ENCODE measurements around the gene ACOT7. TPM values are rescaled to one million over a fixed set of nuclear protein-coding genes. Genes with fewer than 3 reads are reported as not detected.
"Not testable (repeated sequence)": the region's sequence is repeated elsewhere in the genome, so short reads cannot be mapped to it uniquely, and the experiment has no call there.

ACOT7 gene
- total RNA-seq (22.2 TPM), polyA plus RNA-seq (14.2 TPM)
- long read RNA-seq, donor 1, partial matches to known transcripts: 0 of 4 reads
- long read RNA-seq, donor 1, other reads (novel, unspliced or antisense): 0 of 4 reads
- long read RNA-seq, donor 2, transcript ACOT7-210 (9 exons, 1,403 nt): major isoform, 31 of 33 reads
- long read RNA-seq, donor 2, partial matches to known transcripts: 0 of 33 reads
- long read RNA-seq, donor 2, other reads (novel, unspliced or antisense): 0 of 33 reads
- long read RNA-seq, donor 3, transcript ACOT7-210 (9 exons, 1,403 nt): major isoform, 17 of 19 reads
- long read RNA-seq, donor 3, partial matches to known transcripts: 0 of 19 reads
- long read RNA-seq, donor 3, other reads (novel, unspliced or antisense): 0 of 19 reads
- long read RNA-seq, donor 4, transcript ACOT7-210 (9 exons, 1,403 nt): major isoform, 10 of 10 reads
- long read RNA-seq, donor 4, partial matches to known transcripts: 0 of 10 reads
- long read RNA-seq, donor 4, other reads (novel, unspliced or antisense): 0 of 10 reads
- long read RNA-seq, donor 5, transcript ACOT7-210 (9 exons, 1,403 nt): major isoform, 25 of 36 reads
- long read RNA-seq, donor 5, partial matches to known transcripts: 7 of 36 reads
- long read RNA-seq, donor 5, other reads (novel, unspliced or antisense): 0 of 36 reads
- long read RNA-seq, donor 6, transcript ACOT7-210 (9 exons, 1,403 nt): major isoform, 12 of 14 reads
- long read RNA-seq, donor 6, partial matches to known transcripts: 0 of 14 reads
- long read RNA-seq, donor 6, other reads (novel, unspliced or antisense): 0 of 14 reads
- long read RNA-seq, donor 7, transcript ACOT7-210 (9 exons, 1,403 nt): major isoform, 15 of 15 reads
- long read RNA-seq, donor 7, partial matches to known transcripts: 0 of 15 reads
- long read RNA-seq, donor 7, other reads (novel, unspliced or antisense): 0 of 15 reads
- long read RNA-seq, donor 8, transcript ACOT7-210 (9 exons, 1,403 nt): major isoform, 9 of 9 reads
- long read RNA-seq, donor 8, partial matches to known transcripts: 0 of 9 reads
- long read RNA-seq, donor 8, other reads (novel, unspliced or antisense): 0 of 9 reads
- long read RNA-seq, donor 9, transcript ACOT7-210 (9 exons, 1,403 nt): major isoform, 11 of 13 reads
- long read RNA-seq, donor 9, partial matches to known transcripts: 0 of 13 reads
- long read RNA-seq, donor 9, other reads (novel, unspliced or antisense): 0 of 13 reads
- long read RNA-seq, donor 10, transcript ACOT7-210 (9 exons, 1,403 nt): major isoform, 23 of 23 reads
- long read RNA-seq, donor 10, partial matches to known transcripts: 0 of 23 reads
- long read RNA-seq, donor 10, other reads (novel, unspliced or antisense): 0 of 23 reads

GRCh38 chr1:6393400-6394187 lies at the start of gene ACOT7:
ACOT7 (minus strand) TSS chr1:6393767; CDS start chr1:6393399, 368 bp downstream.
- under 1% methylated on average over 87 of the region's 87 CpGs for WGBS

GRCh38 chr1:6441586-6441985 lies 48.0 kb upstream of the ACOT7 start:
- Histone ChIP-seq H3K4me1 (ENCODE audit: control insufficient read depth in 2 of 2, insufficient read depth in 2 of 2, low read length in 2 of 2) (no peaks in the 10 kb centered on the region), H3K27ac (ENCODE audit: low read depth in 1 of 2, low read length in 1 of 2) (no peak overlapping the region), H3K9me3 (ENCODE audit: control insufficient read depth in 2 of 2, insufficient read depth in 1 of 2, low read length in 1 of 2) (no peaks in the 10 kb centered on the region), H3K36me3 (ENCODE audit: control insufficient read depth in 2 of 2, insufficient read depth in 2 of 2, low read length in 1 of 2) (no peaks in the 10 kb centered on the region), H3K27me3 (ENCODE audit: control insufficient read depth in 2 of 2, insufficient read depth in 1 of 2, low read length in 1 of 2) (peaks cover 32 to 80% of the 10 kb centered on the region in 2 donors), H3K4me3 (ENCODE audit: low read length in 2 of 2) (no peak overlapping the region)
- 79% methylated on average over 7 of the region's 7 CpGs for WGBS
- DNase-seq (ENCODE audit: low read depth in 6 of 9, low spot score in 9 of 9): no peak

More at GRCh38 chr1:6393400-6394187, at the start of gene ACOT7:
- no peaks in the 10 kb centered on the region for H3K9me3 ChIP-seq (ENCODE audit: control insufficient read depth in 2 of 2, insufficient read depth in 1 of 2, low read length in 1 of 2)
- H3K27ac ChIP-seq (ENCODE audit: low read depth in 1 of 2, low read length in 1 of 2): peak within 1 kb of the TSS; percentile 83 to 98
- H3K4me1 ChIP-seq (ENCODE audit: control insufficient read depth in 2 of 2, insufficient read depth in 2 of 2, low read length in 2 of 2): peaks cover 11 to 19% of the 10 kb centered on the region in 2 donors
- no peaks in the 10 kb centered on the region for H3K36me3 ChIP-seq (ENCODE audit: control insufficient read depth in 2 of 2, insufficient read depth in 2 of 2, low read length in 1 of 2)
- H3K4me3 ChIP-seq (ENCODE audit: low read length in 2 of 2): peak within 1 kb of the TSS; percentile 38 to 67
- no peaks in the 10 kb centered on the region for H3K27me3 ChIP-seq (ENCODE audit: control insufficient read depth in 2 of 2, insufficient read depth in 1 of 2, low read length in 1 of 2)
- DNase-seq (ENCODE audit: low read depth in 6 of 9, low spot score in 9 of 9): peak; percentile 53 to 94 (median 85)

- peaks cover 25 to 75% of the 10 kb centered on the region in 2 donors for H3K27me3 ChIP-seq (ENCODE audit: control insufficient read depth in 2 of 2, insufficient read depth in 1 of 2, low read length in 1 of 2)
- H3K4me1 ChIP-seq (ENCODE audit: control insufficient read depth in 2 of 2, insufficient read depth in 2 of 2, low read length in 2 of 2): no peaks in the 10 kb centered on the region
- WGBS: 7% methylated on average over 101 of the region's 101 CpGs
- H3K27ac ChIP-seq (ENCODE audit: low read depth in 1 of 2, low read length in 1 of 2): no peak overlapping the region
- peak overlapping the region in 1 of 2 donors; percentile 32 for H3K4me3 ChIP-seq (ENCODE audit: low read length in 2 of 2)
- H3K9me3 ChIP-seq (ENCODE audit: control insufficient read depth in 2 of 2, insufficient read depth in 1 of 2, low read length in 1 of 2): no peaks in the 10 kb centered on the region
- no peaks in the 10 kb centered on the region for H3K36me3 ChIP-seq (ENCODE audit: control insufficient read depth in 2 of 2, insufficient read depth in 2 of 2, low read length in 1 of 2)
- peak in 3 of 9 donors; percentile 27 to 54 (median 33) for DNase-seq (ENCODE audit: low read depth in 6 of 9, low spot score in 9 of 9)
These were observed 46.9 kb upstream of the ACOT7 start for GRCh38 chr1:6440198-6441126.

- no peaks in the 10 kb centered on the region for H3K9me3 ChIP-seq (ENCODE audit: control insufficient read depth in 2 of 2, insufficient read depth in 1 of 2, low read length in 1 of 2)
- no peaks in the 10 kb centered on the region for H3K36me3 ChIP-seq (ENCODE audit: control insufficient read depth in 2 of 2, insufficient read depth in 2 of 2, low read length in 1 of 2)
- H3K4me3 ChIP-seq (ENCODE audit: low read length in 2 of 2): no peak overlapping the region
- no peak overlapping the region for H3K27ac ChIP-seq (ENCODE audit: low read depth in 1 of 2, low read length in 1 of 2)
- WGBS: 16% methylated on average over 5 of the region's 5 CpGs
- H3K4me1 ChIP-seq (ENCODE audit: control insufficient read depth in 2 of 2, insufficient read depth in 2 of 2, low read length in 2 of 2): no peaks in the 10 kb centered on the region
- H3K27me3 ChIP-seq (ENCODE audit: control insufficient read depth in 2 of 2, insufficient read depth in 1 of 2, low read length in 1 of 2): peaks cover 15 to 55% of the 10 kb centered on the region in 2 donors
- peak in 6 of 9 donors; percentile 34 to 70 (median 57) for DNase-seq (ENCODE audit: low read depth in 6 of 9, low spot score in 9 of 9)
These were observed 44.5 kb upstream of the ACOT7 start for GRCh38 chr1:6438047-6438525.

- H3K27ac ChIP-seq (ENCODE audit: low read depth in 1 of 2, low read length in 1 of 2); H3K4me1 ChIP-seq (ENCODE audit: control insufficient read depth in 2 of 2, insufficient read depth in 2 of 2, low read length in 2 of 2); DNase-seq (ENCODE audit: low read depth in 6 of 9, low spot score in 9 of 9); H3K36me3 ChIP-seq (ENCODE audit: control insufficient read depth in 2 of 2, insufficient read depth in 2 of 2, low read length in 1 of 2); H3K4me3 ChIP-seq (ENCODE audit: low read length in 2 of 2); H3K9me3 ChIP-seq (ENCODE audit: control insufficient read depth in 2 of 2, insufficient read depth in 1 of 2, low read length in 1 of 2): not testable (repeated sequence)
- peaks cover 15 to 58% of the 10 kb centered on the region in 2 donors for H3K27me3 ChIP-seq (ENCODE audit: control insufficient read depth in 2 of 2, insufficient read depth in 1 of 2, low read length in 1 of 2)
- 76% methylated on average over 22 of the region's 22 CpGs for WGBS
These were observed 43.6 kb upstream of the ACOT7 start for GRCh38 chr1:6437012-6437700.

GRCh38 chr1:6436277-6436676 lies 42.7 kb upstream of the ACOT7 start:
- not testable (repeated sequence) for H3K4me1 ChIP-seq (ENCODE audit: control insufficient read depth in 2 of 2, insufficient read depth in 2 of 2, low read length in 2 of 2); H3K9me3 ChIP-seq (ENCODE audit: control insufficient read depth in 2 of 2, insufficient read depth in 1 of 2, low read length in 1 of 2); H3K36me3 ChIP-seq (ENCODE audit: control insufficient read depth in 2 of 2, insufficient read depth in 2 of 2, low read length in 1 of 2); H3K27ac ChIP-seq (ENCODE audit: low read depth in 1 of 2, low read length in 1 of 2); H3K4me3 ChIP-seq (ENCODE audit: low read length in 2 of 2); DNase-seq (ENCODE audit: low read depth in 6 of 9, low spot score in 9 of 9)
- WGBS: 88% methylated on average over 3 of the region's 3 CpGs
- peaks cover 8 to 54% of the 10 kb centered on the region in 2 donors for H3K27me3 ChIP-seq (ENCODE audit: control insufficient read depth in 2 of 2, insufficient read depth in 1 of 2, low read length in 1 of 2)

GRCh38 chr1:6435547-6435946 lies 42.0 kb upstream of the ACOT7 start:
- H3K9me3 ChIP-seq (ENCODE audit: control insufficient read depth in 2 of 2, insufficient read depth in 1 of 2, low read length in 1 of 2): no peaks in the 10 kb centered on the region
- no peak overlapping the region for H3K27ac ChIP-seq (ENCODE audit: low read depth in 1 of 2, low read length in 1 of 2)
- no peaks in the 10 kb centered on the region for H3K4me1 ChIP-seq (ENCODE audit: control insufficient read depth in 2 of 2, insufficient read depth in 2 of 2, low read length in 2 of 2)
- H3K36me3 ChIP-seq (ENCODE audit: control insufficient read depth in 2 of 2, insufficient read depth in 2 of 2, low read length in 1 of 2): no peaks in the 10 kb centered on the region
- no peak for DNase-seq (ENCODE audit: low read depth in 6 of 9, low spot score in 9 of 9)
- WGBS: 80% methylated on average over 3 of the region's 3 CpGs
- H3K27me3 ChIP-seq (ENCODE audit: control insufficient read depth in 2 of 2, insufficient read depth in 1 of 2, low read length in 1 of 2): peaks cover 6 to 52% of the 10 kb centered on the region in 2 donors
- no peak overlapping the region for H3K4me3 ChIP-seq (ENCODE audit: low read length in 2 of 2)
